Lung (tissue), 12 donors: ENCODE data around the gene WRAP73. TPM values are rescaled to one million over a fixed set of nuclear protein-coding genes. Genes with fewer than 3 reads are reported as not detected.
A peak's percentile ranks its signal among the peaks of the same experiment; 100 is the strongest.

Experiments
- ATAC-seq: fragments of 200-7000 bp; cut with Tn5 transposase; one replicate; pipeline ENCODE4 v1.9.1; 2020; ENCODE audit warnings: moderate number of reproducible peaks; ENCODE audit not compliant: insufficient read depth, low FRiP score
- DNase-seq, 3 donors: peaks; one replicate each; pipeline ENCODE4 v3.0.0-alpha.2; 2013 to 2017
- H3K27ac ChIP-seq, 2 donors: one replicate each; pipeline ENCODE4 v1.5.1; 2013; ENCODE audit warnings: mild to moderate bottlenecking in 2 of 2, moderate library complexity in 2 of 2, control low read depth in 1 of 2, inconsistent platforms in 1 of 2, low read depth in 1 of 2, low read length in 1 of 2
- H3K27me3 ChIP-seq, 3 donors: one replicate each; pipeline ENCODE4 v1.5.1; 2013; ENCODE audit warnings: low read length in 2 of 3; ENCODE audit not compliant: control insufficient read depth in 3 of 3, insufficient read depth in 3 of 3
- H3K36me3 ChIP-seq, 4 donors: one replicate each; pipeline ENCODE4 v1.5.1; 2013; ENCODE audit warnings: low read length in 4 of 4, mild to moderate bottlenecking in 1 of 4, moderate library complexity in 1 of 4; ENCODE audit not compliant: control insufficient read depth in 4 of 4, insufficient read depth in 4 of 4
- H3K4me1 ChIP-seq, 5 donors: one replicate each; pipeline ENCODE4 v1.5.1; 2013; ENCODE audit warnings: low read length in 5 of 5, mild to moderate bottlenecking in 2 of 5, moderate library complexity in 1 of 5; ENCODE audit not compliant: control insufficient read depth in 5 of 5, insufficient read depth in 5 of 5
- H3K4me3 ChIP-seq: one replicate; pipeline ENCODE4 v1.5.1; 2013; ENCODE audit warnings: mild to moderate bottlenecking, control low read depth, moderate library complexity
- H3K9ac ChIP-seq, 2 donors: one replicate each; pipeline ENCODE4 v1.5.1; 2013; ENCODE audit warnings: low read length in 2 of 2, control low read depth in 1 of 2; ENCODE audit not compliant: insufficient read depth in 1 of 2
- H3K9me3 ChIP-seq, 4 donors: one replicate each; pipeline ENCODE4 v1.5.1; 2013; ENCODE audit warnings: low read length in 3 of 4, mild to moderate bottlenecking in 1 of 4, moderate library complexity in 1 of 4; ENCODE audit not compliant: control insufficient read depth in 4 of 4, insufficient read depth in 3 of 4
- CTCF ChIP-seq: IDR thresholded peaks from 2 replicates; pipeline ENCODE4 v1.5.1; 2012; ENCODE audit warnings: mild to moderate bottlenecking; ENCODE audit errors: control extremely low read depth, extremely low read depth
- WGBS, 2 donors: extraction: QIAGEN DNeasy Blood & Tissue Kit; methylation state at CpG; one replicate each; pipeline ENCODE4 v1.1.7; 2013; 5-methylcytosine and 5-hydroxymethylcytosine counted together
- polyA plus RNA-seq, 2 donors: library from polyadenylated mRNA; stranded (reverse); fragments of 200-250 nt; gene quantifications; one replicate each; pipeline ENCODE4 v1.2.1, GENCODE V29; 2013
- total RNA-seq, 2 donors: library from RNA; depleted of rRNA in 1 of 2; stranded (reverse); fragments of >200 nt in 1 of 2; gene quantifications; one replicate each; pipeline ENCODE4 v1.2.1, GENCODE V29; 2014 to 2021
- donor health status: control.
- donor health status: control.
- donor health status: Bipolar disorder and iron deficiency.
- donor health status: healthy.
- donor health status: DM: yes; HTN: yes; CAD: no.

WRAP73 gene
- total and polyA plus RNA-seq, 4 donors, result 17.3 to 25.3 (median 22.8) TPM

GRCh38 chr1:3627515-3628253 is 22.2 kb downstream of the WRAP73 start:
- no peak for ATAC-seq
- no peak for DNase-seq
- H3K4me1 ChIP-seq, result peaks cover 6 to 22% (median 7%) of the 10 kb centered on the region in 5 donors
- H3K9ac ChIP-seq, result no peak overlapping the region
- WGBS, 2 donors, result 96 to 97% methylated on average over 26 of the region's 26 CpGs
- H3K9me3 ChIP-seq, result no peaks in the 10 kb centered on the region
- H3K36me3 ChIP-seq, result peaks cover 11 to 47% (median 21%) of the 10 kb centered on the region in 4 donors
- H3K4me3 ChIP-seq, result no peak overlapping the region
- H3K27ac ChIP-seq, result no peak overlapping the region
- TF ChIP-seq CTCF, result no peak
- H3K27me3 ChIP-seq, result no peaks in the 10 kb centered on the region

- WGBS, 2 donors, result 86 to 90% methylated on average over 4 of the region's 4 CpGs
- H3K9ac ChIP-seq, result no peak overlapping the region
These were observed 23.9 kb downstream of the WRAP73 start for GRCh38 chr1:3626025-3626424.

GRCh38 chr1:3625151-3625907 is 24.6 kb downstream of the WRAP73 start:
- no peak for ATAC-seq
- Histone ChIP-seq H3K4me1 (peaks cover 6 to 23% (median 7%) of the 10 kb centered on the region in 5 donors), H3K27ac (peak overlapping the region in 1 of 2 donors; percentile 73), H3K27me3 (no peaks in the 10 kb centered on the region), H3K9ac (peak overlapping the region in 1 of 2 donors; percentile 19), H3K36me3 (peaks cover 6 to 27% (median 17%) of the 10 kb centered on the region in 4 donors), H3K4me3 (peak overlapping the region; percentile 77), H3K9me3 (no peaks in the 10 kb centered on the region)
- TF ChIP-seq CTCF, result no peak
- peak in 2 of 3 donors; percentile 47 to 55 for DNase-seq
- 3 to 8% methylated on average over 30 to 71 of the region's 71 CpGs for WGBS, 2 donors

More at GRCh38 chr1:3626025-3626424, 23.9 kb downstream of the WRAP73 start:
- Histone ChIP-seq H3K27ac (no peak overlapping the region), H3K4me3 (no peak overlapping the region), H3K9me3 (no peaks in the 10 kb centered on the region), H3K4me1 (peaks cover 6 to 23% (median 7%) of the 10 kb centered on the region in 5 donors), H3K36me3 (peaks cover 11 to 31% (median 17%) of the 10 kb centered on the region in 4 donors), H3K27me3 (no peaks in the 10 kb centered on the region)
- no peak for TF ChIP-seq CTCF
- DNase-seq (no peak), ATAC-seq (no peak)
